Right kidney (tissue), 9 donors: Measurements from ENCODE around the gene OR52B6.
"Not testable (repeated sequence)": the region's sequence is repeated elsewhere in the genome, so short reads cannot be mapped to it uniquely, and the experiment has no call there.

Experiments
- DNase-seq: peaks from one replicate; pipeline ENCODE4 v3.0.0-alpha.2; 2016
- long read RNA-seq, 8 donors: transcript quantifications; one replicate each; lab custom pipeline, GENCODE V29; 2026

OR52B6 gene, protein sequence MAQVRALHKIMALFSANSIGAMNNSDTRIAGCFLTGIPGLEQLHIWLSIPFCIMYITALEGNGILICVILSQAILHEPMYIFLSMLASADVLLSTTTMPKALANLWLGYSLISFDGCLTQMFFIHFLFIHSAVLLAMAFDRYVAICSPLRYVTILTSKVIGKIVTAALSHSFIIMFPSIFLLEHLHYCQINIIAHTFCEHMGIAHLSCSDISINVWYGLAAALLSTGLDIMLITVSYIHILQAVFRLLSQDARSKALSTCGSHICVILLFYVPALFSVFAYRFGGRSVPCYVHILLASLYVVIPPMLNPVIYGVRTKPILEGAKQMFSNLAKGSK
- long read RNA-seq, donor 1, result 0 reads
- long read RNA-seq, donor 2, result 0 reads
- long read RNA-seq, donor 3, result 0 reads
- long read RNA-seq, donor 4, result 0 reads
- long read RNA-seq, donor 5, result 0 reads
- long read RNA-seq, donor 6, result 0 reads
- long read RNA-seq, donor 7, result 0 reads
- long read RNA-seq, donor 8, result 0 reads

GRCh38 chr11:5580577-5580976 is at the start of gene OR52B6:
OR52B6 (plus strand) TSS chr11:5580877; CDS start chr11:5580877, 0 bp downstream.
- no peak for DNase-seq

- no peak for DNase-seq
Measured at GRCh38 chr11:5531053-5531831, 49.4 kb upstream of the OR52B6 start.

DNA sequence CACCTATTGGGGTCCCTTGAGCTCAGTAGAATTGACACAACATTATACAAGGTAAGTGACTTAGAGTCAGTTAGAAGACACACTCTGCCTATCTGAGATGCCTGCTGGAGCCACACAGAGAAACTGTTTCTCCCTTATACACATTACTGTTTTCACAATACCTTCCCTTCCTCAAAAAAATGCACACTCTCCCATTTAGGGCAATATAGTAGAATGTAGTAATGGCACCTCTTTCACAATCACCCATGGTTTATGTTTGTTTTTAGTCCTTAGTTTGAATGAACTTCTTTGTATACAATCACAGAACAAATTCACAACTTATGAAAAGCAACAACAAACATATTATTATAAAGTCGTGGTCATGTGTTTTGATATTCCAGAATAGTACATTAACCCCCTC is 46.6 kb upstream of the OR52B6 start:
- no peak for DNase-seq

GRCh38 chr11:5536482-5536881 is 44.2 kb upstream of the OR52B6 start:
- DNase-seq, result no peak

- DNase-seq, result no peak
Measured at GRCh38 chr11:5541427-5541826, 39.2 kb upstream of the OR52B6 start.

GRCh38 chr11:5546457-5546856 is 34.2 kb upstream of the OR52B6 start:
- no peak for DNase-seq

GRCh38 chr11:5547982-5548381 is 32.7 kb upstream of the OR52B6 start:
- DNase-seq, result no peak

- DNase-seq, result no peak
Measured at GRCh38 chr11:5548440-5548839, 32.2 kb upstream of the OR52B6 start, which contains the start of gene OR52H1. OR52H1 (minus strand) TSS chr11:5548540; CDS start chr11:5545505, 3,035 bp downstream.

DNA sequence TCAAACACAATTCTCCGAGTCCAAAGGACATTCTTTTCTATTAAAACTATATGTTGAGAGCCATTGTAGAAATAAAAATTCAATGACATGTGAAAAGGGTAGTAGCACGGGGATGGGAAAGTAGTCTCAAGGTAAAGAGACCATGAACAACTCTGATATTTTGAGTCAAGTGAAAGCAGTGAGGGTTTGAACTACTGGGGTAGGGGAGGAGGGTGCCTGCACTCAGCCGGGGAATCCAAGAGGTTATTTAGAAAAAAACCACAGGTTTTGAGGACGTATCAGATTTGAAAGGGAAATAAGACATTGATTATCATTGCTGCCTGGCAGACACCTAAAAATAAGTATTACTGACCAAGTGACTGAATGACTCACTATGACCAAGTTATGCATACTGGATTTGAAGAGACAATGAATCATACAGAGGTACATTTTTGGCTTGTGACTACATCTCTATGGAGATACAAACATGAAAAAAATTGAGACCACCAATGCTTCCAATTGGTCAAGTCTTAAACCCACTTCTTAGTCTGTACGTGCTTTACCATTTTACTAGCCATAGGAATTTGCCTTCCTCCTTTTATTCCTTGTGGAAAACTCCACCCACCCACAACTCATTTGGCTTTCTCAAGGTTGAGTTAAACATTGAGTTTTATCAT is 30.1 kb upstream of the OR52B6 start:
- DNase-seq, result no peak

DNA sequence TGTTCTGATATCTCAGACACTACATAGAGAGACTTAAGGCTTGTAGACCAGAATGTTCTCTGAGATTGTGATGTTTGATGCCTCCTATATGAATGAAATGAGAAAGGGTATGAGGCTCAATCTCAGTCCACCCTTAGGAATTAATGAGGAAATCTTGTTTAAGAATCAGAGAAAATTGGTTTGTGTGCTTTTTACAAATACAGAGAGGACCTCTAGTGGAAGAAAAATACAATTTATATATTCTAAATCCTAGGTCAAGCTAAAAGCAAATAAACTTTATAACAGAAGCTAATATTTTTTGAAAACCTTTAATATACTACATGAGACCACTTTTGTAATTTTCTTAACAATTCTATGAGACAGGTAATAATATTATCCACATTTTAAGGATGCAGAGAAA is 27.3 kb upstream of the OR52B6 start:
- DNase-seq, result no peak

- DNase-seq, result no peak
Measured at GRCh38 chr11:5556596-5557188, 24.0 kb upstream of the OR52B6 start.

DNA sequence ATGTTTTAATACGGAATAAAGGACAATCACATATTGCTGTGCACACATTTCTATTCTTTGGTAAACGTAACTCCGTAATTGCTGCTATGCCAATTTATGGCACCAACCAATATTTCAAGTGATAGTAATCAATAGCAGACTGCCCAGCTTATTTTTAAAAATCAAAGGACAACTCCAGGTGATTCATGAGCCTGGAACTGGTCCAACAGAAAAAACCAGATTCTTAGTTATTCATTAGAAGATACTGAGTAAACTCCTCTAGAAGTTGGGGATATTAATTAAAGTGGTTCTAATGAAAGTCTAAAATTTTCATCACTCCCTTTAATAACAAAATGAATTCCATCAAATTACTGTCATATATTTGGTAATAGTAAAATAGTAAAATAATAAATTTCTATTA is 22.9 kb upstream of the OR52B6 start:
- DNase-seq, result no peak

- no peak for DNase-seq
Measured at GRCh38 chr11:5564259-5565019, 16.2 kb upstream of the OR52B6 start.

- DNase-seq, result no peak
Measured at GRCh38 chr11:5574654-5575053, 6.0 kb upstream of the OR52B6 start.

- no peak for DNase-seq
Measured at GRCh38 chr11:5575152-5575551, 5.5 kb upstream of the OR52B6 start.

- no peak for DNase-seq
Measured at GRCh38 chr11:5577101-5577500, 3.6 kb upstream of the OR52B6 start.

GRCh38 chr11:5581014-5581413 is 337 bp downstream of the OR52B6 start:
- no peak for DNase-seq

DNA sequence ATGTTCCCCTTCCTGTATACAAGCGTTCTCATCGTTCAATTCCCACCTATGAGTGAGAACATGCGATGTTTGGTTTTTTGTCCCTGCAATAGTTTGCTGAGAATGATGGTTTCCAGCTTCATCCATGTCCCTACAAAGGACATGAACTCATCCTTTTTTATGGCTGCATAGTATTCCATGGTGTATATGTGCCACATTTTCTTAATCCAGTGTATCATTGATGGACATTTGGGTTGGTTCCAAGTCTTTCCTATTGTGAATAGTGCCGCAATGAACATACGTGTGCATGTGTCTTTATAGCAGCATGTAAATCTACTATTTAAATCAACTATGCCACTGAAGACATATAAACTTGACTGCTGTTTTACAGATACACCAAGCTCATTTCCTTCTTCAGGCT is 3.8 kb downstream of the OR52B6 start:
- DNase-seq, result not testable (repeated sequence)

- DNase-seq, result not testable (repeated sequence)
Measured at GRCh38 chr11:5589906-5590305, 9.2 kb downstream of the OR52B6 start.

- DNase-seq, result no peak
Measured at GRCh38 chr11:5591613-5592012, 10.9 kb downstream of the OR52B6 start.

DNA sequence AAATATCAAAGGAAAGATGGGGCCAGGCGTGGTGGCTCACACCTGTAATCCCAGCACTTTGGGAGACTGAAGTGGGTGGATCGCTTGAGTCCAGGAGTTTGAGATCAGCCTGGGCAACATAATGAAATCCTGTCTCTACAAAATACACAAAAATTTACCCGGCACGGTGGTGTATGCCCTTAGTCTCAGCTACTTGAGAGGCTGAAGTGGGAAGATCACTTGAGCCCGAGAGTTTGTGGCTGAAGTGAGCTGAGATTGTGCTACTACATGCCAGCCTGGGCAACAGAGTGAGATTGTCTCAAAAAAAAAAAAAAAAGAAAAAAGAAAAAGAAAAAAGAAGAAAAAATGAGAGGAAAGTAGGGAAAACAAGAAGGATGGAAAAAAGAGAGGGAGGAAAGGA is 11.9 kb downstream of the OR52B6 start:
- no peak for DNase-seq

DNA sequence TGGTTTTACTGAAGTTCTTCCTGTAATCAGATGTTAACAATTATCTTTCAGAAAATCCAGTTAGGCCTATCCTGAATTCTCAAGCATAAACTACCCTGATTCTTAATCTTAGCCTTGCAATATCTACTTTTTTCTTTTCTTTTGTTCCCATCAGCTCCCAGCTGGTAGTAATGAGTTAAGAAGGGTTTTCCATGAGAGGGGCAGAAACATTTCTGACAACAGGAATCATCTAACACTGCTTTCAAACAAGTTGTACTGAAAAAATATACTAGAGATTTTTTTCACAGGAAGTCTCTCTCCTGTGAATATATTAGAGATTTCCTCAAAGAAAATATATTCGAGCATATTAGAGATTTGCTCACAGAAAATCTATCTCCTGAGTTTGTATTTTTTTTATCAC is 12.5 kb downstream of the OR52B6 start:
- DNase-seq, result no peak
